HCT116 (cell line): ENCODE measurements around the gene HSPB1. TPM values are rescaled to one million over a fixed set of nuclear protein-coding genes. Genes with fewer than 3 reads are reported as not detected.

Experiments
- ATAC-seq: fragments of 200-7000 bp; cut with Tn5 transposase; 2 replicates; pipeline ENCODE4 v1.9.1; 2020; ENCODE audit warnings: mild to moderate bottlenecking, moderate library complexity
- BruUV-seq: library from RNA; stranded (reverse); fragments of 400-500 nt; replicated peaks from 2 replicates; lab custom pipeline; 2021; lab: Mats Ljungman, UMichigan
- CTCF ChIA-PET: fragments of 300-600 bp; sonication (Branson Sonifier 250); formaldehyde crosslinking; loops from one replicate; lab custom pipeline; 2021; ENCODE audit warnings: antibody characterized with exemption; lab: Charles Lee
- POLR2A ChIA-PET: fragments of 300-600, 350-600 bp; sonication (Branson Sonifier 250); formaldehyde crosslinking; loops from one replicate; lab custom pipeline; 2021; ENCODE audit warnings: antibody characterized with exemption; lab: Charles Lee
- RAD21 ChIA-PET, 2 experiments: fragments of 300-600 bp; sonication (Branson Sonifier 250); formaldehyde crosslinking; loops; one replicate each; lab custom pipeline; 2023; ENCODE audit warnings: low total read pairs in 2 of 2; ENCODE audit not compliant: uncharacterized antibody in 2 of 2, unreplicated experiment in 2 of 2, low non-redundant PET in 1 of 2; lab: Charles Lee
- DNase-seq: peaks from one replicate; pipeline ENCODE4 v3.0.0-alpha.2; 2010; ENCODE audit warnings: low read depth, low spot score
- H2AFZ ChIP-seq: fragments of 200-600 bp; shearing (Covaris generic), sonication (generic); 2 replicates; pipeline ENCODE4 v1.6.1; 2017; ENCODE audit warnings: low read depth, mixed run types, mixed read lengths, antibody characterized with exemption, low read length; ENCODE audit not compliant: poor library complexity, severe bottlenecking
- H3K27ac ChIP-seq: 2 replicates; pipeline ENCODE4 v1.5.1; 2012; ENCODE audit warnings: low read depth, low read length
- H3K27me3 ChIP-seq: fragments of 200-600 bp; sonication (generic); 2 replicates; pipeline ENCODE4 v1.6.1; 2016; ENCODE audit warnings: mixed run types, low read length, mixed read lengths; ENCODE audit not compliant: insufficient read depth
- H3K36me3 ChIP-seq, 2 experiments: fragments of 200-500 bp in 1 of 2; fragments of 200-600 bp in 1 of 2; sonication (Bioruptor generic) in 1 of 2; sonication (generic) in 1 of 2; 2 replicates each; pipeline versions ENCODE4 v1.5.1 to v1.6.1; 2014 to 2016; ENCODE audit warnings: low read length in 2 of 2, inconsistent platforms in 1 of 2, mixed read lengths in 1 of 2, mixed run types in 1 of 2; ENCODE audit not compliant: insufficient read depth in 2 of 2, control insufficient read depth in 1 of 2
- H3K4me1 ChIP-seq, 2 experiments: fragments of 200-600 bp in 1 of 2; sonication (generic) in 1 of 2; 2 replicates each; pipeline versions ENCODE4 v1.5.1 to v1.6.1; 2012 to 2017; ENCODE audit warnings: low read length in 2 of 2, inconsistent platforms in 1 of 2, mild to moderate bottlenecking in 1 of 2, mixed read lengths in 1 of 2, mixed run types in 1 of 2, moderate library complexity in 1 of 2; ENCODE audit not compliant: insufficient read depth in 2 of 2, control insufficient read depth in 1 of 2
- H3K4me2 ChIP-seq: fragments of 200-600 bp; sonication (generic); 2 replicates; pipeline ENCODE4 v1.6.1; 2017; ENCODE audit warnings: mixed run types, low read length, mixed read lengths
- H3K4me3 ChIP-seq, 2 experiments: fragments of 200-600 bp in 1 of 2; sonication (generic) in 1 of 2; replicated peaks in 1 of 2; 2 replicates each; pipeline ENCODE4 v1.5.1; 2011 to 2016; ENCODE audit warnings: low read length in 2 of 2, control low read depth in 1 of 2, low read depth in 1 of 2, mild to moderate bottlenecking in 1 of 2, mixed read lengths in 1 of 2, mixed run types in 1 of 2
- H3K79me2 ChIP-seq: fragments of 200-600 bp; sonication (generic); 2 replicates; pipeline ENCODE4 v1.6.1; 2017; ENCODE audit warnings: mild to moderate bottlenecking, mixed run types, low read length, moderate library complexity, mixed read lengths; ENCODE audit not compliant: insufficient read depth
- H3K9ac ChIP-seq: fragments of 200-600 bp; sonication (generic); 2 replicates; pipeline ENCODE4 v1.6.1; 2016; ENCODE audit warnings: low read length, mixed read lengths
- H3K9me2 ChIP-seq: fragments of 200-600 bp; sonication (generic), shearing (Covaris generic); 2 replicates; pipeline ENCODE4 v1.6.1; 2017; ENCODE audit warnings: mixed run types, mild to moderate bottlenecking, moderate library complexity; ENCODE audit not compliant: insufficient read depth
- H3K9me3 ChIP-seq, 2 experiments: fragments of 200-500 bp in 1 of 2; fragments of 200-600 bp in 1 of 2; sonication (Bioruptor generic) in 1 of 2; sonication (generic) in 1 of 2; 2 replicates each; pipeline ENCODE4 v1.6.1; 2014 to 2017; ENCODE audit warnings: low read length in 2 of 2, mixed read lengths in 2 of 2, inconsistent platforms in 1 of 2, low read depth in 1 of 2, mild to moderate bottlenecking in 1 of 2, mixed run types in 1 of 2, moderate library complexity in 1 of 2; ENCODE audit not compliant: control insufficient read depth in 1 of 2, insufficient read depth in 1 of 2
- H4K20me1 ChIP-seq: fragments of 200-600 bp; sonication (generic), shearing (Covaris generic); 2 replicates; pipeline ENCODE4 v1.6.1; 2017; ENCODE audit warnings: mixed run types, mild to moderate bottlenecking, moderate library complexity; ENCODE audit not compliant: insufficient read depth
- CEBPB ChIP-seq: IDR thresholded peaks from 2 replicates; pipeline ENCODE4 v1.6.1; 2012; ENCODE audit warnings: low read depth
- CTCF ChIP-seq, 3 experiments: fragments of 200-600 bp in 1 of 3; sonication (generic) in 1 of 3; IDR thresholded peaks in 2 of 3; conservative IDR thresholded peaks in 1 of 3; 2 replicates each; pipeline ENCODE4 v1.5.1; 2012 to 2017; ENCODE audit warnings: low read depth in 2 of 3, low read length in 2 of 3, antibody characterized with exemption in 1 of 3, borderline replicate concordance in 1 of 3, control low read depth in 1 of 3, mild to moderate bottlenecking in 1 of 3, mixed read lengths in 1 of 3, mixed run types in 1 of 3, moderate library complexity in 1 of 3; ENCODE audit not compliant: insufficient read depth in 1 of 3
- EZH2 ChIP-seq: fragments of 200-600 bp; sonication (generic); IDR thresholded peaks from 2 replicates; pipeline ENCODE4 v1.6.1; 2017; ENCODE audit warnings: antibody characterized with exemption, mixed run types
- EZH2phosphoT487 ChIP-seq: fragments of 200-600 bp; IDR thresholded peaks from 2 replicates; pipeline ENCODE4 v1.6.1; 2018; ENCODE audit warnings: antibody characterized with exemption, borderline replicate concordance
- MAX ChIP-seq: IDR thresholded peaks from 2 replicates; pipeline ENCODE4 v1.6.1; 2012
- POLR2AphosphoS5 ChIP-seq: IDR thresholded peaks from 2 replicates; pipeline ENCODE4 v1.6.1; 2011; ENCODE audit warnings: mild to moderate bottlenecking, low read depth, low read length, moderate library complexity
- REST ChIP-seq: IDR thresholded peaks from 2 replicates; pipeline ENCODE4 v1.6.1; 2012; ENCODE audit warnings: low read depth
- SIN3A ChIP-seq: IDR thresholded peaks from 2 replicates; pipeline ENCODE4 v1.6.1; 2012; ENCODE audit warnings: low read depth
- SP1 ChIP-seq: IDR thresholded peaks from 2 replicates; pipeline ENCODE4 v1.6.1; 2012; ENCODE audit warnings: low read depth
- TCF7L2 ChIP-seq: IDR thresholded peaks from 2 replicates; pipeline ENCODE4 v1.7.0; 2011; ENCODE audit warnings: borderline replicate concordance, inconsistent platforms; ENCODE audit not compliant: insufficient read depth, insufficient read length; ENCODE audit errors: extremely low read depth
- YY1 ChIP-seq: IDR thresholded peaks from 2 replicates; pipeline ENCODE4 v1.6.1; 2011; ENCODE audit warnings: low read length, low read depth, moderate library complexity, mild to moderate bottlenecking; ENCODE audit not compliant: insufficient replicate concordance; ENCODE audit errors: extremely low read depth
- ZFX ChIP-seq: fragments of 450-650 bp; IDR thresholded peaks from 2 replicates; pipeline ENCODE4 v1.6.1; 2017
- intact Hi-C: fragments of 100-400 bp; cut with micrococcal nuclease; formaldehyde crosslinking; loops from 2 replicates; pipeline ENCODE4 v1.10.0; 2022
- total RNA-seq: library from RNA; stranded (reverse); gene quantifications from one replicate; pipeline ENCODE4 v1.2.1, GENCODE V29; 2021; ENCODE audit not compliant: unreplicated experiment

The HSPB1 gene
- total RNA-seq, 1 experiment from 2014 or later, result 524 TPM

GRCh38 chr7:76315364-76315763 is 12.9 kb downstream of the HSPB1 start:
- no peak overlapping the region for H2AFZ ChIP-seq
- H3K4me2 ChIP-seq, result no peak overlapping the region
- H3K9me3 ChIP-seq, result no peaks in the 10 kb centered on the region
- H3K36me3 ChIP-seq, result no peaks in the 10 kb centered on the region
- no peaks in the 10 kb centered on the region; the same call in 1 of the 2 replicates for H4K20me1 ChIP-seq
- H3K4me3 ChIP-seq, result no peak overlapping the region
- H3K27ac ChIP-seq, result no peak overlapping the region
- TF ChIP-seq CEBPB, result no peak
- no peak for TF ChIP-seq TCF7L2
- TF ChIP-seq POLR2AphosphoS5, result no peak
- TF ChIP-seq SP1, result no peak
- TF ChIP-seq YY1, result no peak
- no peak for TF ChIP-seq MAX
- TF ChIP-seq ZFX, result no peak
- no peak for TF ChIP-seq SIN3A
- TF ChIP-seq EZH2, result no peak
- TF ChIP-seq REST, result no peak
- TF ChIP-seq EZH2phosphoT487, result no peak
- no peak for TF ChIP-seq CTCF (IDR thresholded peaks at IDR 0.05 in 2 of 3, conservative IDR thresholded peaks at IDR 0.05 in 1 of 3; ENCODE audit: borderline replicate concordance in 1 of 3, insufficient read depth in 1 of 3, low read depth in 2 of 3, low read length in 2 of 3)
- H3K4me1 ChIP-seq, result peaks cover 37 to 58% of the 10 kb centered on the region in 2 experiments
- intact Hi-C loops, result no loop called here
- H3K79me2 ChIP-seq, result peaks cover 5% of the 10 kb centered on the region; the same call in 1 of the 2 replicates
- POLR2A ChIA-PET, result no interaction called here
- no TSS peak for BruUV-seq
- RAD21 ChIA-PET, result interaction anchor here in 1 of 2 experiments (2.4 to 2.6 kb wide), 2 partner anchors 24 to 137 kb away, joined by 13 to 14 read pairs; no protein-coding TSS in a partner anchor
- H3K9ac ChIP-seq, result no peak overlapping the region
- H3K9me2 ChIP-seq, result no peaks in the 10 kb centered on the region
- H3K27me3 ChIP-seq, result no peaks in the 10 kb centered on the region
- CTCF ChIA-PET, result interaction anchor here (0.6 to 3.0 kb wide), 3 partner anchors 18 to 137 kb away, joined by 4 to 64 read pairs (median 39); no protein-coding TSS in a partner anchor
- ATAC-seq (no peak), DNase-seq (no peak)
